CD4-positive, alpha-beta T cell treated with Interleukin-17A for 1 hour (primary cell): ENCODE data around the gene KCTD2.
"Not testable (repeated sequence)": the region's sequence is repeated elsewhere in the genome, so short reads cannot be mapped to it uniquely, and the experiment has no call there.

Experiments used
- DNase-seq: peaks from one replicate; pipeline ENCODE4 v3.0.0-alpha.2; 2020

Gene KCTD2

GRCh38 chr17:75020331-75021110 is 26.5 kb upstream of the KCTD2 start:
- no peak for DNase-seq

- DNase-seq: peak; percentile 59
Observed at GRCh38 chr17:75024686-75025397, 22.2 kb upstream of the KCTD2 start.

- DNase-seq: not testable (repeated sequence)
Observed at GRCh38 chr17:75025398-75025734, 21.7 kb upstream of the KCTD2 start.

GRCh38 chr17:75026650-75027049 is 20.4 kb upstream of the KCTD2 start:
- not testable (repeated sequence) for DNase-seq

GRCh38 chr17:75030161-75030560 is 16.9 kb upstream of the KCTD2 start:
- DNase-seq: no peak

GRCh38 chr17:75031972-75032719 is 14.9 kb upstream of the KCTD2 start:
- peak; percentile 77 for DNase-seq

GRCh38 chr17:75032720-75033280 is 14.2 kb upstream of the KCTD2 start:
- peak; percentile 35 for DNase-seq

- DNase-seq: peak; percentile 92
Observed at GRCh38 chr17:75033346-75034235, 13.4 kb upstream of the KCTD2 start.

- peak; percentile 89 for DNase-seq
Observed at GRCh38 chr17:75034236-75034908, 12.7 kb upstream of the KCTD2 start.

GRCh38 chr17:75036643-75037268 is 10.3 kb upstream of the KCTD2 start:
- peak; percentile 96 for DNase-seq

- no peak for DNase-seq
Observed at GRCh38 chr17:75039238-75039637, 7.8 kb upstream of the KCTD2 start.

GRCh38 chr17:75041656-75042280 is 5.3 kb upstream of the KCTD2 start:
- DNase-seq: no peak

- not testable (repeated sequence) for DNase-seq
Observed at GRCh38 chr17:75043789-75044188, 3.2 kb upstream of the KCTD2 start.

- DNase-seq: no peak
Observed at GRCh38 chr17:75044716-75045115, 2.3 kb upstream of the KCTD2 start.

- DNase-seq: not testable (repeated sequence)
Observed at GRCh38 chr17:75045946-75046406, 1.0 kb upstream of the KCTD2 start.

- DNase-seq: no peak
Observed at GRCh38 chr17:75047398-75048098, 523 bp downstream of the KCTD2 start.

- DNase-seq: no peak
Observed at GRCh38 chr17:75048249-75048878, 1.3 kb downstream of the KCTD2 start.

GRCh38 chr17:75049057-75049456 is 2.0 kb downstream of the KCTD2 start:
- no peak for DNase-seq

- no peak for DNase-seq
Observed at GRCh38 chr17:75049706-75050105, 2.7 kb downstream of the KCTD2 start.
